Bronchial epithelial cell (primary cell): ENCODE data around the gene DNAH1. TPM values are rescaled to one million over a fixed set of nuclear protein-coding genes. Genes with fewer than 3 reads are reported as not detected.
A peak's percentile ranks its signal among the peaks of the same experiment; 100 is the strongest.

Experiments
- DNase-seq: peaks from one replicate; pipeline ENCODE4 v3.0.0-alpha.2; 2010; ENCODE audit warnings: low read depth
- FAIRE-seq: peaks from 2 replicates; lab custom pipeline; 2011; peaks lifted over from hg19 to GRCh38; lab: Jason Lieb, UNC
- H3K27me3 ChIP-seq: 2 replicates; pipeline ENCODE4 v1.5.1; 2011; ENCODE audit warnings: low read length; ENCODE audit not compliant: control insufficient read depth, insufficient read depth
- H3K36me3 ChIP-seq: 2 replicates; pipeline ENCODE4 v1.5.1; 2011; ENCODE audit warnings: low read length; ENCODE audit not compliant: control insufficient read depth, insufficient read depth
- H3K4me3 ChIP-seq: 2 replicates; pipeline ENCODE4 v1.5.1; 2011; ENCODE audit warnings: mild to moderate bottlenecking, low read depth, low read length, control low read depth
- total RNA-seq: library from RNA; depleted of rRNA; stranded (reverse); fragments of >200 nt; gene quantifications from 2 replicates; pipeline ENCODE4 v1.2.1, GENCODE V29; 2014
- TF ChIP-seq, protein P1 (sequence below): IDR thresholded peaks from 2 replicates; pipeline ENCODE4 v1.5.1; 2011; ENCODE audit warnings: mild to moderate bottlenecking, moderate library complexity, low read length, control low read depth, inconsistent platforms; ENCODE audit not compliant: insufficient read depth, severe bottlenecking

The DNAH1 gene
- total RNA-seq, 1 donor from 2014 or later, result 0.79 TPM

DNA sequence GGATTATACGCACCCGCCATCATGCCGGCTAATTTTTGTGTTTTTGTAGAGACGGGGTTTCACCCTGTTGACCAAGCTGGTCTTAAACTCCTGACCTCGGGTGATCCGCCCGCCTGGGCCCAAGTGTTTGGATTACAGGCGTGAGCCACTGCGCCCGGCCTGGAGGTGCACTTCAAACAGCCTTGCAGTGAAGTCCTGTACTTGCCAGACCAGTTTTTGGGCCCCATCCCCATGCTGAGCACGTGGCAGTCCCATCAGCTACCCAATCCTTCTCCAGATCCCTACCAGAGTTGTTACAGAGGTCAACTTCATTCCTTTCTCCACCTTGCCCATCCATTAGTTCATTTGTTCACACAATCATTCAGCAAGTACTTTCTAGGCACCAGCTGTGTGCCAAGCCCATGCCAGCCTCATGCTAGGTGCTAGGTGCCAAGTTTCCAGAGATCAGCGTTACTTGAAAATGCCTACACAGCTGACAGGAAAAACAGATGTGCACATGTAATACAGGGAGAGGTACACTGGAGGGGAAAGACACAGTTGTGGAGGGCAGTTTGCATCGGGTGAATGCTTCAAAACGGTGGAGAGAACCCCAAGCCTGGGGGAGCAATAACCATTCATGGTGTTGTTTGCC is 2.2 kb downstream of the DNAH1 start:
- Histone ChIP-seq H3K4me3 (no peak overlapping the region), H3K36me3 (no peaks in the 10 kb centered on the region), H3K27me3 (no peaks in the 10 kb centered on the region)
- DNase-seq (no peak), FAIRE-seq (no peak)
- TF ChIP-seq, protein P1, sequence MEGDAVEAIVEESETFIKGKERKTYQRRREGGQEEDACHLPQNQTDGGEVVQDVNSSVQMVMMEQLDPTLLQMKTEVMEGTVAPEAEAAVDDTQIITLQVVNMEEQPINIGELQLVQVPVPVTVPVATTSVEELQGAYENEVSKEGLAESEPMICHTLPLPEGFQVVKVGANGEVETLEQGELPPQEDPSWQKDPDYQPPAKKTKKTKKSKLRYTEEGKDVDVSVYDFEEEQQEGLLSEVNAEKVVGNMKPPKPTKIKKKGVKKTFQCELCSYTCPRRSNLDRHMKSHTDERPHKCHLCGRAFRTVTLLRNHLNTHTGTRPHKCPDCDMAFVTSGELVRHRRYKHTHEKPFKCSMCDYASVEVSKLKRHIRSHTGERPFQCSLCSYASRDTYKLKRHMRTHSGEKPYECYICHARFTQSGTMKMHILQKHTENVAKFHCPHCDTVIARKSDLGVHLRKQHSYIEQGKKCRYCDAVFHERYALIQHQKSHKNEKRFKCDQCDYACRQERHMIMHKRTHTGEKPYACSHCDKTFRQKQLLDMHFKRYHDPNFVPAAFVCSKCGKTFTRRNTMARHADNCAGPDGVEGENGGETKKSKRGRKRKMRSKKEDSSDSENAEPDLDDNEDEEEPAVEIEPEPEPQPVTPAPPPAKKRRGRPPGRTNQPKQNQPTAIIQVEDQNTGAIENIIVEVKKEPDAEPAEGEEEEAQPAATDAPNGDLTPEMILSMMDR, result no peak

DNA sequence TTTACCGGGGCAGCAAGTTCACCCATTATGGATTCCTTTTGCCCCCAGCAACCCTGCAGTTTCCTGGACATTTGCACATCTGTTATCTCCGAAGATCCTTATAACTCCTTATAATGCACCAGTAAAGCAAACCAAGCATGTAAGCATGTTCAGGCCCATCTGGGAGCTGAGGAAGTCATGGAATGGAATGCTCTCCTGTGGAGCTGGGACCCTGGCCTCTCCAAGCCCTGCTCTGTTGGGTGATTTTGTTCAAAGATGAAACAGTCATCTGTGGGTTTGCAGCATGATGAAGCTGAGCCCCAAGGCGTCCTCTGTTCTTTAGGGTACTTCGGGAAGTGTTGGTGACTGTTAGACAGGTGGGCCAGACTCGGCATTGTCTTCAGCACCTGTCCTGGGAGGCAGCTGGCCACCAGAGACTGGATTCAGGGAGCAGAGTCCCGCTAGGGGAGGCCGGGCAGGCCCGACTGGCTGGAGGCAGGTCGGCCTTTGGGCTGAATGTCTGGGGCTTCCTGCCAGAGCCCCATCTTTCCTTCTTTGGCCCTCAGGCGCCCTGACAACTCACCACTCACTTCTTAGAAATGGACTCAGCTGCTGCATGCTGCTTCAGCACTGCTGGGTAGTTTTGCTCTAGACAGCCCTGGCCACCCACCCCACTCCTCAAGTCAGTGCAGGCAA is 3.9 kb downstream of the DNAH1 start:
- Histone ChIP-seq H3K27me3 (no peaks in the 10 kb centered on the region), H3K36me3 (no peaks in the 10 kb centered on the region), H3K4me3 (no peak overlapping the region)
- DNase-seq (peak; percentile 33), FAIRE-seq (peak; percentile 40)
- TF ChIP-seq, protein P1, result no peak

DNA sequence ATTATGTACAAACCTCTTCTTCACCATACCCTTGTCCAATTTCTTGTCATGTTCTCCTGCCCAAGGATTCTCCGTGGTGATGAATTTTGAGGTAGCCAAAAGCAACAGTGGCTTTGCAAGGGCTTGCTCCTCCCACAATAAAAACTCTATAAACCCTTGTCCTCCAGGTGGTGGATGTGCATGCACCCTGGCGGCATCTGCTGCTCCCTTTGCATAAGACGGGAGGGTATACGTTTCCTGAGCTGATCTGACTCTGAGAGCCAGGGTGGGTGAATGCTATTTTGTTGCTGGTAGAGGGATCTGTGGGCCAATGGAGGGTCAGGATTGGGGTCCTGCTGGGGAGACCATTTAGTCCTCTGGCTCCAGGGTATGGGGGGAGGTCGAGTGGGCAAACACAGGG is 5.4 kb downstream of the DNAH1 start:
- FAIRE-seq, result no peak
- DNase-seq, result no peak
- TF ChIP-seq, protein P1, result no peak
- H3K4me3 ChIP-seq, result no peak overlapping the region
- no peaks in the 10 kb centered on the region for H3K27me3 ChIP-seq
- H3K36me3 ChIP-seq, result no peaks in the 10 kb centered on the region

DNA sequence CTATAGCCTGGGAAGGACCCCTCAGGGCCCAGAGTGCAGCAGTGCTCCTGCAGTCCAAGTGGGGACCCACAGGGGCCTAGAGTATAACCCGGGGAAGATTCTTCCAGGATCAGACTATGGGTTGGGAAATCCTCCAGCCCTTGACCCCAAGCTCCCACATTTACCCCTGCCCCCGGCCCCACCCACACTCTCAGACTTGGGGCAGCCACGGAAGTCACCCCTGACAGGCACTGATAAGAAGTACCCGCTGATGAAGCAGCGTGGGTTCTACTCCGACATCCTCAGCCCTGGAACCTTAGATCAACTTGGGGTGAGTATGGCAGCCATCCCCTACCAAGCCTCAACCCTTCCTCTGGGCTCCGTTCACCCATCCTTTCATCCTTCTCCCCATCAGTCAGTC is 6.3 kb downstream of the DNAH1 start:
- TF ChIP-seq, protein P1, result no peak
- FAIRE-seq (no peak), DNase-seq (no peak)
- Histone ChIP-seq H3K4me3 (no peak overlapping the region), H3K36me3 (no peaks in the 10 kb centered on the region), H3K27me3 (peaks cover 2% of the 10 kb centered on the region)

DNA sequence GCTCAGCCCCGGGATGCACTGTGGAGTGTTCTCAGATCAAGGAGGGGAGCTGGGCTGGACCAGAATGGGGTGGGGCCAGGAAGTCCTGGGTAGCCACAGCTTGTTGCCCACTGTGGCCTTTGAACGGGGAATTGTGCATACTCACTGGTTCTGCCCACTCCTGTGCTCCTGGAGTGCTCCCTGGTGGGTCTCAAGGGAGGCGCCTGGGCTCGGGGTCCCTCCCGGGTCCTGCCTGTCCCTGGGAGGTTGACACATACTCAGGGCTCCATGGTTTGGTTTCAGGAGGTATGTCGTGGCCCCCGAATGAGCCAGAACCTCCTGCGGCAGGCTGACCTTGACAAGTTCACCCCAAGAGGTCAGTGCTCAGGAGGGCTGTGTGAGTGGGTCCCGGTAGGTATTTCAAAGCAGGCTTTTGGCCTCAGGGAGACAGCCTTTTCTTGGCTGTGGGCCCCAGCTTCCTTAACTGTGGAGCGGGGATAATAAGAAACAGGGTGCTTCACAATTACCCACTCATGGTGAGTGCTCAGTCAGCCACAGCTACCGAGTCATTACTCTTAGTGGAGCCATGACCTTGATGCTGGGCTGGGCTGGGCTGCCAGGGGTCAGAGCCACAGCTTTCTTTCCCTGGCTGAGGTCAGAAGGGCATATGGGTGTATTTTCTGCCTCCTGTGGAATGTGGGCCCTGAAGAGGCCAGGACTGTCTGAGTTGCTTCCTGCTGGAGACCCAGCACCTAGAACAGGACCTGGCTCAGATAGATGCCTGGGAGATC is 7.6 kb downstream of the DNAH1 start:
- TF ChIP-seq, protein P1, result no peak
- H3K4me3 ChIP-seq, result no peak overlapping the region
- H3K36me3 ChIP-seq, result no peaks in the 10 kb centered on the region
- no peak for DNase-seq
- peaks cover 2% of the 10 kb centered on the region for H3K27me3 ChIP-seq
- no peak for FAIRE-seq
